ENCODE results near the gene OTUD5.

DNA sequence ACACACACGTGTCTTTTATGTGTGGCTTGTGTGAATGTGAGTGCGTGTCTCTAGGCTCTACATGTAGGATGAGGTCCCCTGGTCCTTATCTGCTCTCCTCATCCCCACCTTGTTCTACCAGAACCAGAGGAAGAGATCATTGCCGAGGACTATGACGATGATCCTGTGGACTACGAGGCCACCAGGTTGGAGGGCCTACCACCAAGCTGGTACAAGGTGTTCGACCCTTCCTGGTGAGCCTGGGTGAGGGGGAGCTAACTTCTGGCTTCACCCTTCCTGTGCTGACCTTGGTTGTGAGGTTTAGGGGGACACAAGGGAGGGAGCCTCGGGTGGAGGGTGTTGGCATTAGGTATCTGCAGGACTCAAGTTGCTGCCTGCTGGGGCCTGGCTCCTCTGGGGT lies 56.3 kb downstream of the OTUD5 start:
- TF ChIP-seq JUNB (IDR thresholded peaks at IDR 0.05): no peak
- TF ChIP-seq, protein P1, sequence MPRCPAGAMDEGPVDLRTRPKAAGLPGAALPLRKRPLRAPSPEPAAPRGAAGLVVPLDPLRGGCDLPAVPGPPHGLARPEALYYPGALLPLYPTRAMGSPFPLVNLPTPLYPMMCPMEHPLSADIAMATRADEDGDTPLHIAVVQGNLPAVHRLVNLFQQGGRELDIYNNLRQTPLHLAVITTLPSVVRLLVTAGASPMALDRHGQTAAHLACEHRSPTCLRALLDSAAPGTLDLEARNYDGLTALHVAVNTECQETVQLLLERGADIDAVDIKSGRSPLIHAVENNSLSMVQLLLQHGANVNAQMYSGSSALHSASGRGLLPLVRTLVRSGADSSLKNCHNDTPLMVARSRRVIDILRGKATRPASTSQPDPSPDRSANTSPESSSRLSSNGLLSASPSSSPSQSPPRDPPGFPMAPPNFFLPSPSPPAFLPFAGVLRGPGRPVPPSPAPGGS (IDR thresholded peaks at IDR 0.05): no peak
- TF ChIP-seq, protein P2, sequence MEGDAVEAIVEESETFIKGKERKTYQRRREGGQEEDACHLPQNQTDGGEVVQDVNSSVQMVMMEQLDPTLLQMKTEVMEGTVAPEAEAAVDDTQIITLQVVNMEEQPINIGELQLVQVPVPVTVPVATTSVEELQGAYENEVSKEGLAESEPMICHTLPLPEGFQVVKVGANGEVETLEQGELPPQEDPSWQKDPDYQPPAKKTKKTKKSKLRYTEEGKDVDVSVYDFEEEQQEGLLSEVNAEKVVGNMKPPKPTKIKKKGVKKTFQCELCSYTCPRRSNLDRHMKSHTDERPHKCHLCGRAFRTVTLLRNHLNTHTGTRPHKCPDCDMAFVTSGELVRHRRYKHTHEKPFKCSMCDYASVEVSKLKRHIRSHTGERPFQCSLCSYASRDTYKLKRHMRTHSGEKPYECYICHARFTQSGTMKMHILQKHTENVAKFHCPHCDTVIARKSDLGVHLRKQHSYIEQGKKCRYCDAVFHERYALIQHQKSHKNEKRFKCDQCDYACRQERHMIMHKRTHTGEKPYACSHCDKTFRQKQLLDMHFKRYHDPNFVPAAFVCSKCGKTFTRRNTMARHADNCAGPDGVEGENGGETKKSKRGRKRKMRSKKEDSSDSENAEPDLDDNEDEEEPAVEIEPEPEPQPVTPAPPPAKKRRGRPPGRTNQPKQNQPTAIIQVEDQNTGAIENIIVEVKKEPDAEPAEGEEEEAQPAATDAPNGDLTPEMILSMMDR (IDR thresholded peaks at IDR 0.05): no peak

Data from A549 (cell line).